Lower lobe of right lung (tissue), 2 donors: Measurements from ENCODE around the gene ZFP3. TPM values are rescaled to one million over a fixed set of nuclear protein-coding genes. Genes with fewer than 3 reads are reported as not detected.

ENCODE experiments used
- ATAC-seq, 2 donors: fragments of 200-7000 bp; cut with Tn5 transposase; one replicate each; pipeline ENCODE4 v1.9.1; 2020 to 2022; ENCODE audit warnings: mild to moderate bottlenecking in 2 of 2, moderate library complexity in 2 of 2
- DNase-seq: peaks from one replicate; pipeline ENCODE4 v3.0.0-alpha.2; 2020
- H3K27ac ChIP-seq: fragments of 200-600 bp; one replicate; pipeline ENCODE4 v1.8.0; 2022
- H3K27me3 ChIP-seq: fragments of 200-600 bp; one replicate; pipeline ENCODE4 v1.8.0; 2022; ENCODE audit warnings: low read depth
- H3K36me3 ChIP-seq: fragments of 200-600 bp; one replicate; pipeline ENCODE4 v1.8.0; 2022; ENCODE audit warnings: mild to moderate bottlenecking
- H3K4me1 ChIP-seq: fragments of 200-600 bp; one replicate; pipeline ENCODE4 v1.8.0; 2022
- H3K4me3 ChIP-seq: fragments of 200-600 bp; one replicate; pipeline ENCODE4 v1.8.0; 2022; ENCODE audit warnings: mild to moderate bottlenecking
- H3K9me3 ChIP-seq: fragments of 200-600 bp; one replicate; pipeline ENCODE4 v1.8.0; 2022
- intact Hi-C: fragments of 100-400 bp; cut with DNase I; formaldehyde crosslinking; loops from one replicate; pipeline ENCODE4 v1.11.0; 2022
- total RNA-seq: library from RNA; stranded (reverse); fragmentation: NEBNext Ultra II Directional; extraction: Animal tissue kit (Norgen Biotek cat#: 25700); gene quantifications from one replicate; pipeline ENCODE4 v1.2.1, GENCODE V29; 2021
- TF ChIP-seq, protein P1 (sequence below): fragments of 200-600 bp; IDR thresholded peaks from one replicate; pipeline ENCODE4 v1.8.0; 2022; ENCODE audit warnings: antibody characterized with exemption, mild to moderate bottlenecking
- donor health status: DM: no; HTN: yes; CAD: no; lungs with severe emphysema.

ZFP3 gene
- total RNA-seq, 1 donor from 2014 or later, result 7.1 TPM

- intact Hi-C loops, result no loop called here
- Histone ChIP-seq H3K9me3 (no peaks in the 10 kb centered on the region), H3K27ac (no peak overlapping the region), H3K4me3 (no peak overlapping the region), H3K36me3 (no peaks in the 10 kb centered on the region), H3K4me1 (peaks cover 12% of the 10 kb centered on the region), H3K27me3 (peaks cover 15% of the 10 kb centered on the region)
- ATAC-seq (no peak), DNase-seq (no peak)
- TF ChIP-seq, protein P1, sequence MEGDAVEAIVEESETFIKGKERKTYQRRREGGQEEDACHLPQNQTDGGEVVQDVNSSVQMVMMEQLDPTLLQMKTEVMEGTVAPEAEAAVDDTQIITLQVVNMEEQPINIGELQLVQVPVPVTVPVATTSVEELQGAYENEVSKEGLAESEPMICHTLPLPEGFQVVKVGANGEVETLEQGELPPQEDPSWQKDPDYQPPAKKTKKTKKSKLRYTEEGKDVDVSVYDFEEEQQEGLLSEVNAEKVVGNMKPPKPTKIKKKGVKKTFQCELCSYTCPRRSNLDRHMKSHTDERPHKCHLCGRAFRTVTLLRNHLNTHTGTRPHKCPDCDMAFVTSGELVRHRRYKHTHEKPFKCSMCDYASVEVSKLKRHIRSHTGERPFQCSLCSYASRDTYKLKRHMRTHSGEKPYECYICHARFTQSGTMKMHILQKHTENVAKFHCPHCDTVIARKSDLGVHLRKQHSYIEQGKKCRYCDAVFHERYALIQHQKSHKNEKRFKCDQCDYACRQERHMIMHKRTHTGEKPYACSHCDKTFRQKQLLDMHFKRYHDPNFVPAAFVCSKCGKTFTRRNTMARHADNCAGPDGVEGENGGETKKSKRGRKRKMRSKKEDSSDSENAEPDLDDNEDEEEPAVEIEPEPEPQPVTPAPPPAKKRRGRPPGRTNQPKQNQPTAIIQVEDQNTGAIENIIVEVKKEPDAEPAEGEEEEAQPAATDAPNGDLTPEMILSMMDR, result no peak
Measured at GRCh38 chr17:5034063-5034462, 44.2 kb upstream of the ZFP3 start.

- intact Hi-C loops, result no loop called here
- no peak for ATAC-seq
- no peaks in the 10 kb centered on the region for H3K36me3 ChIP-seq
Measured at GRCh38 chr17:5034651-5035050, 43.6 kb upstream of the ZFP3 start.

DNA sequence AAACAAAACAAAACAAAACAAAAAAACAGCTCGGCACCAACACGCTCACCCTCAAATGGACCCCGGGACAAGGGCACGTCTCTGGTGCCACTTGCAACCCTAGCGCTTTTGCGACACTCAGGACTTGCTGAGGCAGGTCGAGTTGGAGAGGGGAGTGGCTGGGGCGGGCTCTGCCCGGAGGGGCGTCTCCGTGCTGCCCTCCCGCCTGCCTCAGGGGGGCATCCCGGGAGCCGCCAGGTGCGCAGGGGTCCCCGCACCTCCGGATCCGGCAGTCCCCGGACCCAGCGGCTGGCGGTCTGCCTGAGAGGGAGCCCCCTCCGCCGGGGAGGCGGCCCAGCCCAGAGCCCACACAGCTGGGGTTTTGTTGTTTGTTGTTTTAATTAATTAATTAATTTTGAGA, 43.0 kb upstream of the ZFP3 start, which contains the start of gene SLC52A1:
SLC52A1 (minus strand) TSS at position 112 of the 400 bp plus-strand sequence. CDS start 820 bp downstream, outside the sequence.
- peak within 1 kb of the TSS; percentile 28 for H3K4me3 ChIP-seq
- no peaks in the 10 kb centered on the region for H3K36me3 ChIP-seq
- H3K27me3 ChIP-seq, result peaks cover 15% of the 10 kb centered on the region
- DNase-seq, result no peak
- no peaks in the 10 kb centered on the region for H3K9me3 ChIP-seq
- intact Hi-C loops, result no loop called here
- TF ChIP-seq, protein P1, result no peak
- no peak within 1 kb of the TSS for H3K27ac ChIP-seq
- peak; percentile 27 to 34 for ATAC-seq
- H3K4me1 ChIP-seq, result peaks cover 12% of the 10 kb centered on the region

More at GRCh38 chr17:5034651-5035050, 43.6 kb upstream of the ZFP3 start:
- Histone ChIP-seq H3K4me1 (peaks cover 12% of the 10 kb centered on the region), H3K27ac (no peak overlapping the region), H3K27me3 (peaks cover 15% of the 10 kb centered on the region), H3K4me3 (no peak overlapping the region), H3K9me3 (no peaks in the 10 kb centered on the region)
- DNase-seq, result no peak
- TF ChIP-seq, protein P1, result no peak

DNA sequence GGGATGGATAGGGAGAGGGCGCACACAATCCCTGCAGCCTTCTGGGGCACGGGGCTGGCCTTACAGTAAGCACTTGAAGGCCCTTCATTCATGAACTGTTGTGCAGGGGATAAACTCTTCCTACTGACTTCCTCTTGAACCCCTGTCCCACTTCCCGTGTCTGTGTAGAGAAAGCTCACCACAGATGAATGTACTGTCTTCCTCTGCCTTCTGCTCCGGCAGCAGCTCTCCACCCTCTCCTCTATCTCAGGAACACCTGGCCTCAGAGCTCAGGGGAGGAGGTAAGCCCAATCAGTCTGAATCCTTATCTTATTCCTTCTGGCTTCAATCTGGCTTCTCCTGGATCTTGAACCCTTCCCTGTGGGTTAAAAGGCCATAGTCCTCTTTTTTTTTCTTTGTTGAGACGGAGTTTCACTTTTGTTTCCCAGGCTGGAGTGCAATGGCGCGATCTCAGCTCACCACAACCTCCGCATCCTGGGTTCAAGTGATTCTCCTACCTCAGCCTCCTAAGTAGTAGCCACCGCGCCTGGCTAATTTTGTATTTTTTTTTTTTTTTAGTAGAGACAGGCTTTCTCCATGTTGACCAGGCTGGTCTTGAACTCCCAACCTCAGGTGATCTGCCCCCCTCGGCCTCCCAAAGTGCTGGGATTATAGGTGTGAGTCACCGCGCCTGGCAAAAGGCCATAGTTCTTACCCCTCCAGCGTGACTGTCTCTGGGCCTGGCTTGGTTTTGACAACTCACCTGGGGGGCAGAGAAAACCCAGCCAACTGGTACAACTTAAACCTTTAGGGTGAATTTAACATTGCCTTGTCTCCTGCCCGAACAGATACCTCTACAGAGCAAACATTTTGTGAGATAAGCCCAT, 35.9 kb upstream of the ZFP3 start:
- H3K36me3 ChIP-seq, result no peaks in the 10 kb centered on the region
- H3K9me3 ChIP-seq, result no peaks in the 10 kb centered on the region
- H3K4me1 ChIP-seq, result no peaks in the 10 kb centered on the region
- no peak overlapping the region for H3K4me3 ChIP-seq
- no peak overlapping the region for H3K27ac ChIP-seq
- no peaks in the 10 kb centered on the region for H3K27me3 ChIP-seq
- ATAC-seq, result no peak
- TF ChIP-seq, protein P1, result no peak
- intact Hi-C loops, result no loop called here
- no peak for DNase-seq

DNA sequence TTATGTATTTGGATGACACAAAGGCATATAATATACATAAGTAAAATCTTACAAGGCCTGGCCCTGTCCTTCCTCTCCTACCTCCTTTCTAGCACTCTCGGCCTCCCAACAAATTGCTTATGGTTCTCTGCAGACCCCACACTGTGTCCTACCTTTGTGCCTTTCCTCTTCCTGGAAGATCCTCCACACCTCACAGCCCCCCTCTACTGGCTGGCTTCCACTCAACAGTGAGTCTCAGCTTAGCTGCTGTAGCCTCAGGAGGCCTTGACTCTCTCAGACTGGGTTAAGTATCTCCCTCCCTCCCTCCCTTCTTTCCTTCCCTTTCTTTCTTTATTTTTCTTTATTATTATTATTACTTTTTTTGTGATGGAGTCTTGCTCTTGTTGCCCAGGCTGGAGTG, 34.7 kb upstream of the ZFP3 start:
- intact Hi-C loops, result no loop called here
- ATAC-seq (no peak), DNase-seq (no peak)
- H3K4me3 ChIP-seq, result no peak overlapping the region
- no peaks in the 10 kb centered on the region for H3K27me3 ChIP-seq
- TF ChIP-seq, protein P1, result no peak
- no peaks in the 10 kb centered on the region for H3K36me3 ChIP-seq
- no peaks in the 10 kb centered on the region for H3K4me1 ChIP-seq
- no peak overlapping the region for H3K27ac ChIP-seq
- H3K9me3 ChIP-seq, result no peaks in the 10 kb centered on the region
